Measurements from ENCODE around the gene BTBD9. TPM values are rescaled to one million over a fixed set of nuclear protein-coding genes. Genes with fewer than 3 reads are reported as not detected.
A peak's percentile ranks its signal among the peaks of the same experiment; 100 is the strongest.

BTBD9 gene
- total and polyA plus RNA-seq, 5 donors from 2014 or later, result 11.6 to 79.7 (median 16.7) TPM

DNA sequence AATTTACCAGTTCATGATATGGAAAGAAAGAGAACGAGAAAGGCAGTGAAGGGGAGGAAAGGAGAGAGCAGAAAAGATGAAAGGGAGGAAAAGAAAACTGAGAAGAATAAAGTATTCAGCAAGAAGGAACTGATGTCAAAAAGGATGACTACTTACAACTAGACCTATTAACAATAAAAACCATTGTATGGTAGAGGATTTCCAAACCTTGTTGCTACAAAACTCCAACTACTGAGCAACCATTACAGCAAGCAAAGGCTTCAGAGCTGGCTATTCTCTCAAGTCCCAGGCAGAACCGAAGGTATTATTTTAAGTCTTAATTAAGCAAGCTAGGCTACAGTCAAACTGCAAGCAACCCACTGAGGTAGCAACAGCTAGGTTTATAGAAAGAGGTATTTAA is 142.2 kb downstream of the BTBD9 start:
- Histone ChIP-seq H3K36me3 (ENCODE audit: control insufficient read depth, insufficient read depth, low read length) (no peaks in the 10 kb centered on the region), H3K27ac (ENCODE audit: insufficient read depth, low read length, poor library complexity, severe bottlenecking) (no peak overlapping the region), H3K27me3 (ENCODE audit: control insufficient read depth, insufficient read depth, low read length) (no peaks in the 10 kb centered on the region), H3K4me3 (ENCODE audit: low read depth, low read length) (no peak overlapping the region), H3K9me3 (ENCODE audit: control insufficient read depth in 2 of 2, low read length in 2 of 2) (no peaks in the 10 kb centered on the region), H3K4me1 (ENCODE audit: control insufficient read depth, insufficient read depth, low read length, poor library complexity, severe bottlenecking) (no peaks in the 10 kb centered on the region)
- Mint-ChIP-seq H3K4me1 (peaks cover 0 to 5% (median 2%) of the 10 kb centered on the region in 4 donors), H3K4me3 (no peak overlapping the region), H3K27me3 (no peaks in the 10 kb centered on the region), H3K27ac (no peak overlapping the region), H3K9me3 (no peaks in the 10 kb centered on the region), H3K36me3 (no peaks in the 10 kb centered on the region)
- ATAC-seq (ENCODE audit: low read depth in 2 of 2), result no peak
- DNase-seq, result no peak

DNA sequence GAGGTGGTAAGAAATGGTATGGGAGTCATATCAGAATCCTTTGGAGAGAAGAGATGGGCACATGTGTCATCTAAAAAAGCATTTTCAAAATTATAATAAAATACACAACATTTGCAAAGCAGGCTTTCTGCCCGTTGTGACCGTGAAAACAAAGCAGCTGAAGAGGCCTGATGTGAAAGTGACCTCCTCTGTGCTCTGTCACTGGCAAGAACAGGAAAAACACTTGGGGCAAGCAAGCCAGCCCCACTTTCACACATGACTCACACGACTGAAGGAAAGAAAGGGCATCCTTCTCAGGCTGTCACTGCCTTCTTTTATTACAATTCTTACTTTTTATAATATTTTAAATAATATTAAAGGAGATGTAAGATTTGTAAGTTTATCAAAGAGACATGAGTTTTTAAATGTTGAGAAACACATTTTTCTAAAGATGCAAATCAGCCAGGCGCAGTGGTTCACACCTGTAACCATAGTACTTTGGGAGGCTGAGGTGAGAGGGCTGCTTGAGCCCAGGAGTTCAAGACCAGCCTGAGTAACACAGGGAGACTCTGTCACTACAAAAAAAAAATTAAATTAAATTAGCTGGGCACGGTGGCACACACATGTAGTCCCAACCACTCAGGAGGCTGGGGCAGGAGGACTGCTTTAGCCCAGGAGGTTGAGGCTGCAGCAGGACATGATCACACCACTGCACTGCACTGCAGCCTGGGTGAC is 143.7 kb downstream of the BTBD9 start:
- no peaks in the 10 kb centered on the region for H3K36me3 Mint-ChIP-seq
- Histone ChIP-seq H3K9me3 (ENCODE audit: control insufficient read depth in 2 of 2, low read length in 2 of 2) (no peaks in the 10 kb centered on the region), H3K27me3 (ENCODE audit: control insufficient read depth, insufficient read depth, low read length) (no peaks in the 10 kb centered on the region), H3K36me3 (ENCODE audit: control insufficient read depth, insufficient read depth, low read length) (no peaks in the 10 kb centered on the region), H3K4me3 (ENCODE audit: low read depth, low read length) (no peak overlapping the region), H3K27ac (ENCODE audit: insufficient read depth, low read length, poor library complexity, severe bottlenecking) (no peak overlapping the region), H3K4me1 (ENCODE audit: control insufficient read depth, insufficient read depth, low read length, poor library complexity, severe bottlenecking) (no peaks in the 10 kb centered on the region)
- H3K27me3 Mint-ChIP-seq, result no peaks in the 10 kb centered on the region
- DNase-seq (peak in 1 of 3 donors; percentile 21), ATAC-seq (ENCODE audit: low read depth in 2 of 2) (no peak)
- H3K4me1 Mint-ChIP-seq, result peaks cover 0 to 5% (median 2%) of the 10 kb centered on the region in 4 donors
- H3K27ac Mint-ChIP-seq, result no peak overlapping the region
- H3K4me3 Mint-ChIP-seq, result no peak overlapping the region
- H3K9me3 Mint-ChIP-seq, result no peaks in the 10 kb centered on the region

DNA sequence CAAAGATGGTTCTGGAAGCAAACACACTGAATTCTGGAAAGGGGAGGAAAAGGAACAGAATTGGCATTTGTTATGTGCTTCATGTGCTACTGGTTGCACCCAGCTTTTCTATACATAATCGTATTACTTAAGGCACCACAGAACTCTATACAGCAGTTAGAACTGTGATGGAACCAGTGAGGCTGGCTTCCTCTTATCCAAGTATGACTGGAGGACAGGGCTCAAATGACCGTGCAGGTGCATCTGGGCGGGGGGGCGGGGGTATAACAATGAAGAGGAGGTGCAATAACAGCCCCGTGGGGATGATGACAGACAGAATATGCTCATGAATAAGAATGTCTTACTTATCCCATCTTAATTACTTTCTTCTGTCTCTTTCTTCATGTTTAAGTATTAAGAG is 144.2 kb downstream of the BTBD9 start:
- Mint-ChIP-seq H3K4me3 (no peak overlapping the region), H3K4me1 (peaks cover 0 to 5% (median 2%) of the 10 kb centered on the region in 4 donors), H3K27me3 (no peaks in the 10 kb centered on the region), H3K36me3 (no peaks in the 10 kb centered on the region), H3K27ac (no peak overlapping the region), H3K9me3 (no peaks in the 10 kb centered on the region)
- H3K9me3 ChIP-seq (ENCODE audit: control insufficient read depth in 2 of 2, low read length in 2 of 2), result no peaks in the 10 kb centered on the region
- no peak for DNase-seq
- no peak for ATAC-seq (ENCODE audit: low read depth in 2 of 2)
- no peaks in the 10 kb centered on the region for H3K27me3 ChIP-seq (ENCODE audit: control insufficient read depth, insufficient read depth, low read length)
- no peaks in the 10 kb centered on the region for H3K4me1 ChIP-seq (ENCODE audit: control insufficient read depth, insufficient read depth, low read length, poor library complexity, severe bottlenecking)
- H3K27ac ChIP-seq (ENCODE audit: insufficient read depth, low read length, poor library complexity, severe bottlenecking), result no peak overlapping the region
- no peaks in the 10 kb centered on the region for H3K36me3 ChIP-seq (ENCODE audit: control insufficient read depth, insufficient read depth, low read length)
- H3K4me3 ChIP-seq (ENCODE audit: low read depth, low read length), result no peak overlapping the region

DNA sequence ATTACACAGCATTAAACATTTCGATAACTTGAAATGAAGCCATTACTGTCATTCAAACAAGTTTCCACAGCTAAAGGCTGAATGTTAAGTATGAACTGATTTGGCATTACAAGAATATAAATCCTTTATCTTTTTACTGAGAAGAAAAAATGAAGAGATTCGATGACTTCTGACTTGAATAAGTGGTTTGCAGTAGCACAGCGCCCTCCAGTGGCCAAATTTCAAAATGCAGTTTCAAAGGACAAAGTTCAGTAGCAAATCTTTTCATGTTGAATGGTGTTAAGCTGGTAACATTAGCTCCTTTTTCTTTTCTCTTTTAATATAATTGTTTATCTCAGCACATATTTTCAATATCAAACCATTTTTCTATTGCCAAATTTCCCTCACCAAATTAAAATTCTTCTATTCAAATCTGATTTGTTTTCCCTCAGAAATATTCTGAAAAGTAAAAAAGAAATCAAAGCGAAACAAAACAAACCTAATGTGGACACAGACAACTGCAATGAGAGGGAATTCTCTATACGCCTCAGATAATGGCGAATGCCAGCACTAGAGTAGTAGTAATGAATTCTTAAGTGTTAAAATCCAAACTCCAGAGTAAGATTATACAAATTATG is 145.7 kb downstream of the BTBD9 start:
- Histone ChIP-seq H3K4me3 (ENCODE audit: low read depth, low read length) (no peak overlapping the region), H3K27me3 (ENCODE audit: control insufficient read depth, insufficient read depth, low read length) (no peaks in the 10 kb centered on the region), H3K36me3 (ENCODE audit: control insufficient read depth, insufficient read depth, low read length) (no peaks in the 10 kb centered on the region), H3K4me1 (ENCODE audit: control insufficient read depth, insufficient read depth, low read length, poor library complexity, severe bottlenecking) (no peaks in the 10 kb centered on the region), H3K27ac (ENCODE audit: insufficient read depth, low read length, poor library complexity, severe bottlenecking) (no peak overlapping the region), H3K9me3 (ENCODE audit: control insufficient read depth in 2 of 2, low read length in 2 of 2) (no peaks in the 10 kb centered on the region)
- Mint-ChIP-seq H3K27ac (no peak overlapping the region), H3K4me3 (no peak overlapping the region), H3K9me3 (no peaks in the 10 kb centered on the region), H3K27me3 (no peaks in the 10 kb centered on the region), H3K36me3 (peaks cover 5% of the 10 kb centered on the region), H3K4me1 (peaks cover 0 to 5% (median 2%) of the 10 kb centered on the region in 4 donors)
- ATAC-seq (ENCODE audit: low read depth in 2 of 2) (no peak), DNase-seq (peak; percentile 62 to 83 (median 68))

DNA sequence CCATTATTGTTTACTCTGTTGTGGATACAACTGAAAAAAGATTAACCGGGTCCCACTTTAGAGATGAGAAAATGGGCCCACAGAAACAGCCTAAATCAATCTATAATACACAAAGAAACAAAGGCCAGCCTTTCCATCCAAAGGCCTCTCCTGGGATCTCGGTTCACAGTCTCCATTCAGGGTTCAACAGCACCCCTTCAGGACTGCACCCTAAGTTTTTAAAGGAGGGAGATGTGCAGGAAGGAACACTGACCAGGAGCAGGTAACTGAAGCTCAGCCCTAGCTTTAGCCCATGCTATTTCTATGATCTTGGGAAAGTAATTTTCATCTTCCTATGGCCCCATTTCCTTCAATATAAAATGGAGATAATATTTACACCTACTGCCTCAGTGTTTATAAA is 147.7 kb downstream of the BTBD9 start:
- Histone ChIP-seq H3K9me3 (ENCODE audit: control insufficient read depth in 2 of 2, low read length in 2 of 2) (no peaks in the 10 kb centered on the region), H3K4me3 (ENCODE audit: low read depth, low read length) (no peak overlapping the region), H3K27me3 (ENCODE audit: control insufficient read depth, insufficient read depth, low read length) (no peaks in the 10 kb centered on the region), H3K36me3 (ENCODE audit: control insufficient read depth, insufficient read depth, low read length) (no peaks in the 10 kb centered on the region), H3K27ac (ENCODE audit: insufficient read depth, low read length, poor library complexity, severe bottlenecking) (no peak overlapping the region), H3K4me1 (ENCODE audit: control insufficient read depth, insufficient read depth, low read length, poor library complexity, severe bottlenecking) (no peaks in the 10 kb centered on the region)
- Mint-ChIP-seq H3K27ac (no peak overlapping the region), H3K27me3 (no peaks in the 10 kb centered on the region), H3K9me3 (no peaks in the 10 kb centered on the region), H3K4me1 (peaks cover 0 to 4% (median 2%) of the 10 kb centered on the region in 4 donors), H3K36me3 (peaks cover 5% of the 10 kb centered on the region), H3K4me3 (no peak overlapping the region)
- ATAC-seq (ENCODE audit: low read depth in 2 of 2) (no peak), DNase-seq (no peak)

DNA sequence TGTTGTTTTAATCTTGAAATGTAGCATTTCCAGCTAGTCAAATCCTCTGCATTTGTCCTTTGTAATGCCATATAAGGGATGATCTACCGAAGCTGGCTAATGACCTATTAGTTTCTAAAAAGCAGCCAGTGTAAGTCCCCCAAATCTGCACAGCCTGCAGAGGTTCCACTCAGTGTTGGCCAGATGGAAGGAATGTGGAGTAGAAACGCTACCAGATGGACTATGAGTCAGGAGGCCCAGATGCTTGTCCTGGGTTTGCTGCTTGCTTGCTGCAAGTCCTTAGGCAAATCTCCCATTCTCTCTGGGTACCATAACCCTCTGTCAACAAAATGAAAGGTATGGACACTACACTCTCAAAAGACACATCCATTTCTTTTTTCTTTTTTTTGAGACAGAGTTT is 149.8 kb downstream of the BTBD9 start:
- Mint-ChIP-seq H3K36me3 (peaks cover 5% of the 10 kb centered on the region), H3K4me3 (no peak overlapping the region)
- no peak for ATAC-seq (ENCODE audit: low read depth in 2 of 2)

DNA sequence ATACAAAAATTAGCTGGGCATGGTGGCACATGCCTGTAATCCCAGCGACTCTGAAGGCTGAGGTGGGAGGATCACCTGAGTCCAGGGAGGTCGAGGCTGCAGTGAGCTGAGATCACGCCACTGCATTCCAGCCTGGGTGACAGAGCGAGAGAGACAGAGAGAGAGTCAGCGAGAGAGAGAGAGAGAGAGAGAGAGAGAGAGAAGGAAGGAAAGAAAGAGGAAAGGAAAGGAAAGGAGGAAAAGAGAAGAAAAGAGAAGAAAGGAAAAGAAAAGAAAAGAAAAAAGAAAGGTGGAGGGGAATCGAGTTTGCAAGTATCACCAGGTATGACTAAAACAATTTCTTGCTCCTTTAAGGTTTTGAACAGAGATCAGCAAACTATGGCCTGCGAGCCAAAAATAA is 152.3 kb downstream of the BTBD9 start:
- Mint-ChIP-seq H3K4me3 (no peak overlapping the region), H3K36me3 (peaks cover 5% of the 10 kb centered on the region), H3K9me3 (no peaks in the 10 kb centered on the region), H3K27ac (no peak overlapping the region), H3K27me3 (no peaks in the 10 kb centered on the region), H3K4me1 (no peaks in the 10 kb centered on the region)
- Histone ChIP-seq H3K27me3 (ENCODE audit: control insufficient read depth, insufficient read depth, low read length) (no peaks in the 10 kb centered on the region), H3K36me3 (ENCODE audit: control insufficient read depth, insufficient read depth, low read length) (no peaks in the 10 kb centered on the region), H3K9me3 (ENCODE audit: control insufficient read depth in 2 of 2, low read length in 2 of 2) (no peaks in the 10 kb centered on the region), H3K4me1 (ENCODE audit: control insufficient read depth, insufficient read depth, low read length, poor library complexity, severe bottlenecking) (no peaks in the 10 kb centered on the region), H3K27ac (ENCODE audit: insufficient read depth, low read length, poor library complexity, severe bottlenecking) (no peak overlapping the region), H3K4me3 (ENCODE audit: low read depth, low read length) (no peak overlapping the region)
- DNase-seq, result no peak
- no peak for ATAC-seq (ENCODE audit: low read depth in 2 of 2)

More for the DNA sequence above, 149.8 kb downstream of the BTBD9 start:
- H3K4me1 Mint-ChIP-seq, result peaks cover 0 to 4% (median 2%) of the 10 kb centered on the region in 4 donors
- H3K27me3 ChIP-seq (ENCODE audit: control insufficient read depth, insufficient read depth, low read length), result no peaks in the 10 kb centered on the region
- no peak overlapping the region for H3K4me3 ChIP-seq (ENCODE audit: low read depth, low read length)
- no peaks in the 10 kb centered on the region for H3K36me3 ChIP-seq (ENCODE audit: control insufficient read depth, insufficient read depth, low read length)
- no peaks in the 10 kb centered on the region for H3K9me3 Mint-ChIP-seq
- DNase-seq, result no peak
- no peaks in the 10 kb centered on the region for H3K4me1 ChIP-seq (ENCODE audit: control insufficient read depth, insufficient read depth, low read length, poor library complexity, severe bottlenecking)
- no peaks in the 10 kb centered on the region for H3K27me3 Mint-ChIP-seq
- H3K9me3 ChIP-seq (ENCODE audit: control insufficient read depth in 2 of 2, low read length in 2 of 2), result no peaks in the 10 kb centered on the region
- H3K27ac ChIP-seq (ENCODE audit: insufficient read depth, low read length, poor library complexity, severe bottlenecking), result no peak overlapping the region
- H3K27ac Mint-ChIP-seq, result peak overlapping the region in 1 of 3 donors; percentile 62

DNA sequence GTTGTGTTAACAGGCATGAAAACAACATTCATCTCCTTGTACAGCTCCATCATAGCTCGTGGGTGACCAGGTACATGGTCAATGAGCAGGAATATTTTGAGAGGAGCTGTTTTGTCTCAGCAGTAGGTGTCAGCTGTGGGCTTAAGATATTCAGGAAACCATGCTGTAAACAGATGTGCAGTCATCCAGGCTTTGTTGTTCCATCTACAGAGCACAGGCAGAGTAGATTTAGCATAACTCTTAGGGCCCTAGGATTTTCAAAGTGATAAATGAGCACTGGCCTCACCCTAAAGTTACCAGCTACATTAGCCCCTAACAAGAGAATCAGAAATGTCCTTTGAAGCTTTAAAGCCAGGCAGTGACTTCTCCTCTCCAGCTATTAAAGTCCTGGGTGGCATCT is 154.2 kb downstream of the BTBD9 start:
- Mint-ChIP-seq H3K4me1 (no peaks in the 10 kb centered on the region), H3K36me3 (peaks cover 5% of the 10 kb centered on the region), H3K4me3 (no peak overlapping the region), H3K27ac (no peak overlapping the region), H3K27me3 (no peaks in the 10 kb centered on the region), H3K9me3 (no peaks in the 10 kb centered on the region)
- ATAC-seq (ENCODE audit: low read depth in 2 of 2), result no peak
- no peaks in the 10 kb centered on the region for H3K4me1 ChIP-seq (ENCODE audit: control insufficient read depth, insufficient read depth, low read length, poor library complexity, severe bottlenecking)
- no peak for DNase-seq
- H3K36me3 ChIP-seq (ENCODE audit: control insufficient read depth, insufficient read depth, low read length), result no peaks in the 10 kb centered on the region
- no peaks in the 10 kb centered on the region for H3K9me3 ChIP-seq (ENCODE audit: control insufficient read depth in 2 of 2, low read length in 2 of 2)
- no peaks in the 10 kb centered on the region for H3K27me3 ChIP-seq (ENCODE audit: control insufficient read depth, insufficient read depth, low read length)
- H3K4me3 ChIP-seq (ENCODE audit: low read depth, low read length), result no peak overlapping the region
- no peak overlapping the region for H3K27ac ChIP-seq (ENCODE audit: insufficient read depth, low read length, poor library complexity, severe bottlenecking)

Data from CD4-positive, CD25-positive, alpha-beta regulatory T cell (primary cell).